GM23338 (cell line): ENCODE results near the gene RNF213. TPM values are rescaled to one million over a fixed set of nuclear protein-coding genes. Genes with fewer than 3 reads are reported as not detected.

Experiments
- ATAC-seq: fragments of 200-7000 bp; cut with Tn5 transposase; 3 replicates; pipeline ENCODE4 v1.9.1; 2020
- DNase-seq: peaks from one replicate; pipeline ENCODE4 v3.0.0-alpha.2; 2015; ENCODE audit warnings: low spot score
- H2AFZ ChIP-seq: fragments of 200-600 bp; sonication (generic); 2 replicates; pipeline ENCODE4 v1.8.0; 2016; ENCODE audit warnings: antibody characterized with exemption, mild to moderate bottlenecking, moderate library complexity
- H3F3A ChIP-seq: fragments of 200-600 bp; sonication (generic); replicated peaks from 2 replicates; pipeline ENCODE4 v1.8.0; 2017; ENCODE audit warnings: antibody characterized with exemption, mixed run types, low read depth
- H3K27ac ChIP-seq: fragments of 200-600 bp; sonication (generic); 2 replicates; pipeline ENCODE4 v1.6.1; 2016; ENCODE audit warnings: low read depth
- H3K27me3 ChIP-seq: fragments of 200-600 bp; sonication (generic); 2 replicates; pipeline ENCODE4 v1.8.0; 2016; ENCODE audit warnings: mild to moderate bottlenecking, mixed run types, moderate library complexity; ENCODE audit not compliant: insufficient read depth
- H3K36me3 ChIP-seq: fragments of 200-600 bp; sonication (generic); 2 replicates; pipeline ENCODE4 v1.8.0; 2016; ENCODE audit warnings: mild to moderate bottlenecking; ENCODE audit not compliant: insufficient read depth
- H3K4me1 ChIP-seq: fragments of 200-600 bp; sonication (generic); 2 replicates; pipeline ENCODE4 v1.8.0; 2016; ENCODE audit warnings: mild to moderate bottlenecking, moderate library complexity; ENCODE audit not compliant: insufficient read depth
- H3K4me2 ChIP-seq: fragments of 200-600 bp; sonication (generic); 2 replicates; pipeline ENCODE4 v1.7.1; 2017; ENCODE audit warnings: mixed run types
- H3K4me3 ChIP-seq: fragments of 200-600 bp; sonication (generic); 2 replicates; pipeline ENCODE4 v1.6.1; 2016; ENCODE audit warnings: mixed run types
- H3K79me2 ChIP-seq: fragments of 200-600 bp; sonication (generic); replicated peaks from 2 replicates; pipeline ENCODE4 v1.8.0; 2017; ENCODE audit warnings: mild to moderate bottlenecking; ENCODE audit not compliant: insufficient read depth
- H3K9me2 ChIP-seq: fragments of 200-600 bp; sonication (generic); 2 replicates; pipeline ENCODE4 v1.8.0; 2017; ENCODE audit not compliant: insufficient read depth
- H4K20me1 ChIP-seq: fragments of 200-600 bp; sonication (generic); replicated peaks from 2 replicates; pipeline ENCODE4 v1.8.0; 2017; ENCODE audit warnings: mild to moderate bottlenecking; ENCODE audit not compliant: insufficient read depth
- H3K27ac Mint-ChIP-seq: 2 replicates; pipeline ENCODE4 v1.8.0; 2020; ENCODE audit warnings: inconsistent platforms, mild to moderate bottlenecking, moderate library complexity, mixed read lengths
- H3K27me3 Mint-ChIP-seq: 3 replicates; pipeline ENCODE4 v1.8.0; 2022; ENCODE audit warnings: low read depth, mild to moderate bottlenecking, moderate library complexity, mixed read lengths, inconsistent platforms; ENCODE audit not compliant: insufficient read depth, poor library complexity
- H3K36me3 Mint-ChIP-seq: 3 replicates; pipeline ENCODE4 v1.8.0; 2021; ENCODE audit warnings: low read depth, mild to moderate bottlenecking, inconsistent platforms, moderate library complexity, mixed read lengths
- H3K4me1 Mint-ChIP-seq: 3 replicates; pipeline ENCODE4 v1.8.0; 2020; ENCODE audit warnings: mild to moderate bottlenecking, inconsistent platforms, mixed read lengths
- H3K4me3 Mint-ChIP-seq: 3 replicates; pipeline ENCODE4 v1.8.0; 2021; ENCODE audit warnings: moderate library complexity, mild to moderate bottlenecking, inconsistent platforms, mixed read lengths
- H3K9me3 Mint-ChIP-seq: 3 replicates; pipeline ENCODE4 v1.8.0; 2020; ENCODE audit warnings: moderate library complexity, mild to moderate bottlenecking, inconsistent platforms, mixed read lengths
- CREB1 ChIP-seq: fragments of 250-450 bp; sonication (Bioruptor Pico); IDR thresholded peaks from 2 replicates; pipeline ENCODE4 v1.5.0; 2020; ENCODE audit warnings: low read depth, mild to moderate bottlenecking, moderate library complexity
- EZH2 ChIP-seq: fragments of 200-600 bp; sonication (generic); IDR thresholded peaks from one replicate; pipeline ENCODE4 v1.8.0; 2017; ENCODE audit warnings: antibody characterized with exemption, mild to moderate bottlenecking, low read depth; ENCODE audit not compliant: unreplicated experiment
- EZH2phosphoT487 ChIP-seq: fragments of 200-600 bp; sonication (generic); IDR thresholded peaks from one replicate; pipeline ENCODE4 v1.8.1; 2018; ENCODE audit warnings: antibody characterized with exemption; ENCODE audit not compliant: unreplicated experiment
- JUNB ChIP-seq: IDR thresholded peaks from one replicate; pipeline ENCODE4 v1.6.1; 2016; ENCODE audit warnings: antibody characterized with exemption; ENCODE audit not compliant: unreplicated experiment
- NANOG ChIP-seq: IDR thresholded peaks from 2 replicates; pipeline ENCODE4 v1.6.1; 2016; ENCODE audit warnings: antibody characterized with exemption, borderline replicate concordance
- POLR2AphosphoS5 ChIP-seq: IDR thresholded peaks from 2 replicates; pipeline ENCODE4 v1.6.1; 2016; ENCODE audit warnings: antibody characterized with exemption, low read depth
- STAT1 ChIP-seq: IDR thresholded peaks from one replicate; pipeline ENCODE4 v1.6.1; 2016; ENCODE audit warnings: antibody characterized with exemption; ENCODE audit not compliant: unreplicated experiment
- ZNF114 ChIP-seq: fragments of 250-450 bp; sonication (Bioruptor Pico); IDR thresholded peaks from 2 replicates; pipeline ENCODE4 v1.5.0; 2020; ENCODE audit warnings: mild to moderate bottlenecking, moderate library complexity
- ZNF331 ChIP-seq: fragments of 250-450 bp; sonication (Bioruptor Pico); IDR thresholded peaks from 2 replicates; pipeline ENCODE4 v1.5.0; 2020; ENCODE audit warnings: low read depth, mild to moderate bottlenecking, moderate library complexity
- ZNF462 ChIP-seq: fragments of 250-450 bp; sonication (Bioruptor Pico); IDR thresholded peaks from 2 replicates; pipeline ENCODE4 v1.5.0; 2020; ENCODE audit warnings: mild to moderate bottlenecking, moderate library complexity
- polyA plus RNA-seq: library from polyadenylated mRNA; unstranded; fragments of >200 nt; fragmentation: Nextera tagmentation; extraction: Ambion mirVana; gene quantifications from 2 replicates; pipeline ENCODE4 v1.2.1, GENCODE V29; 2016
- total RNA-seq: library from RNA; depleted of rRNA; stranded (reverse); fragments of >200 nt; shearing (Covaris generic); gene quantifications from 2 replicates; pipeline ENCODE4 v1.2.3, GENCODE V29; 2014
- TF ChIP-seq, protein P1 (sequence below), 2 experiments: fragments of 200-600 bp in 1 of 2; sonication (generic) in 1 of 2; conservative IDR thresholded peaks; 2 replicates each; pipeline versions ENCODE4 v1.5.1 to v1.6.1; 2016 to 2017; ENCODE audit warnings: antibody characterized with exemption in 2 of 2, low read depth in 2 of 2, mild to moderate bottlenecking in 2 of 2, moderate library complexity in 1 of 2
- TF ChIP-seq, protein P2 (sequence below): IDR thresholded peaks from one replicate; pipeline ENCODE4 v1.6.1; 2018; ENCODE audit warnings: antibody characterized with exemption; ENCODE audit not compliant: unreplicated experiment
- TF ChIP-seq, protein P3 (sequence below): IDR thresholded peaks from 2 replicates; pipeline ENCODE4 v1.6.1; 2016; ENCODE audit warnings: antibody characterized with exemption

Gene RNF213
- total and polyA plus RNA-seq, 2 experiments from 2014 or later, result 21.2 to 67.2 TPM

GRCh38 chr17:80319999-80320344 lies 59.3 kb downstream of the RNF213 start:
- H3K27me3 Mint-ChIP-seq, result peaks cover 3% of the 10 kb centered on the region
- H3F3A ChIP-seq, result no peaks in the 10 kb centered on the region
- peaks cover 5% of the 10 kb centered on the region; the same call in 1 of the 2 replicates for H3K36me3 ChIP-seq

More at GRCh38 chr17:80319999-80320344, 59.3 kb downstream of the RNF213 start:
- Histone ChIP-seq H3K27me3 (no peaks in the 10 kb centered on the region), H3K4me3 (no peak overlapping the region), H3K79me2 (no peaks in the 10 kb centered on the region), H4K20me1 (0 out of 2 replicates have a peak, but pooled peaks cover 3% of the 10 kb centered on the region), H3K4me1 (no peaks in the 10 kb centered on the region), H3K9me2 (no peaks in the 10 kb centered on the region), H3K4me2 (no peak overlapping the region), H3K27ac (no peak overlapping the region), H2AFZ (no peak overlapping the region)
- TF ChIP-seq, protein P1, sequence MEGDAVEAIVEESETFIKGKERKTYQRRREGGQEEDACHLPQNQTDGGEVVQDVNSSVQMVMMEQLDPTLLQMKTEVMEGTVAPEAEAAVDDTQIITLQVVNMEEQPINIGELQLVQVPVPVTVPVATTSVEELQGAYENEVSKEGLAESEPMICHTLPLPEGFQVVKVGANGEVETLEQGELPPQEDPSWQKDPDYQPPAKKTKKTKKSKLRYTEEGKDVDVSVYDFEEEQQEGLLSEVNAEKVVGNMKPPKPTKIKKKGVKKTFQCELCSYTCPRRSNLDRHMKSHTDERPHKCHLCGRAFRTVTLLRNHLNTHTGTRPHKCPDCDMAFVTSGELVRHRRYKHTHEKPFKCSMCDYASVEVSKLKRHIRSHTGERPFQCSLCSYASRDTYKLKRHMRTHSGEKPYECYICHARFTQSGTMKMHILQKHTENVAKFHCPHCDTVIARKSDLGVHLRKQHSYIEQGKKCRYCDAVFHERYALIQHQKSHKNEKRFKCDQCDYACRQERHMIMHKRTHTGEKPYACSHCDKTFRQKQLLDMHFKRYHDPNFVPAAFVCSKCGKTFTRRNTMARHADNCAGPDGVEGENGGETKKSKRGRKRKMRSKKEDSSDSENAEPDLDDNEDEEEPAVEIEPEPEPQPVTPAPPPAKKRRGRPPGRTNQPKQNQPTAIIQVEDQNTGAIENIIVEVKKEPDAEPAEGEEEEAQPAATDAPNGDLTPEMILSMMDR (conservative IDR thresholded peaks at IDR 0.05; ENCODE audit: low read depth in 2 of 2), result no peak
- TF ChIP-seq STAT1 (no peak), JUNB (no peak), ZNF114 (CRISPR knock-in tag) (no peak), ZNF331 (CRISPR knock-in tag) (no peak), ZNF462 (CRISPR knock-in tag) (no peak), EZH2phosphoT487 (no peak), CREB1 (CRISPR knock-in tag) (no peak), EZH2 (no peak), POLR2AphosphoS5 (no peak), NANOG (no peak)
- TF ChIP-seq, protein P2, sequence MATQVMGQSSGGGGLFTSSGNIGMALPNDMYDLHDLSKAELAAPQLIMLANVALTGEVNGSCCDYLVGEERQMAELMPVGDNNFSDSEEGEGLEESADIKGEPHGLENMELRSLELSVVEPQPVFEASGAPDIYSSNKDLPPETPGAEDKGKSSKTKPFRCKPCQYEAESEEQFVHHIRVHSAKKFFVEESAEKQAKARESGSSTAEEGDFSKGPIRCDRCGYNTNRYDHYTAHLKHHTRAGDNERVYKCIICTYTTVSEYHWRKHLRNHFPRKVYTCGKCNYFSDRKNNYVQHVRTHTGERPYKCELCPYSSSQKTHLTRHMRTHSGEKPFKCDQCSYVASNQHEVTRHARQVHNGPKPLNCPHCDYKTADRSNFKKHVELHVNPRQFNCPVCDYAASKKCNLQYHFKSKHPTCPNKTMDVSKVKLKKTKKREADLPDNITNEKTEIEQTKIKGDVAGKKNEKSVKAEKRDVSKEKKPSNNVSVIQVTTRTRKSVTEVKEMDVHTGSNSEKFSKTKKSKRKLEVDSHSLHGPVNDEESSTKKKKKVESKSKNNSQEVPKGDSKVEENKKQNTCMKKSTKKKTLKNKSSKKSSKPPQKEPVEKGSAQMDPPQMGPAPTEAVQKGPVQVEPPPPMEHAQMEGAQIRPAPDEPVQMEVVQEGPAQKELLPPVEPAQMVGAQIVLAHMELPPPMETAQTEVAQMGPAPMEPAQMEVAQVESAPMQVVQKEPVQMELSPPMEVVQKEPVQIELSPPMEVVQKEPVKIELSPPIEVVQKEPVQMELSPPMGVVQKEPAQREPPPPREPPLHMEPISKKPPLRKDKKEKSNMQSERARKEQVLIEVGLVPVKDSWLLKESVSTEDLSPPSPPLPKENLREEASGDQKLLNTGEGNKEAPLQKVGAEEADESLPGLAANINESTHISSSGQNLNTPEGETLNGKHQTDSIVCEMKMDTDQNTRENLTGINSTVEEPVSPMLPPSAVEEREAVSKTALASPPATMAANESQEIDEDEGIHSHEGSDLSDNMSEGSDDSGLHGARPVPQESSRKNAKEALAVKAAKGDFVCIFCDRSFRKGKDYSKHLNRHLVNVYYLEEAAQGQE, result no peak
- TF ChIP-seq, protein P3, sequence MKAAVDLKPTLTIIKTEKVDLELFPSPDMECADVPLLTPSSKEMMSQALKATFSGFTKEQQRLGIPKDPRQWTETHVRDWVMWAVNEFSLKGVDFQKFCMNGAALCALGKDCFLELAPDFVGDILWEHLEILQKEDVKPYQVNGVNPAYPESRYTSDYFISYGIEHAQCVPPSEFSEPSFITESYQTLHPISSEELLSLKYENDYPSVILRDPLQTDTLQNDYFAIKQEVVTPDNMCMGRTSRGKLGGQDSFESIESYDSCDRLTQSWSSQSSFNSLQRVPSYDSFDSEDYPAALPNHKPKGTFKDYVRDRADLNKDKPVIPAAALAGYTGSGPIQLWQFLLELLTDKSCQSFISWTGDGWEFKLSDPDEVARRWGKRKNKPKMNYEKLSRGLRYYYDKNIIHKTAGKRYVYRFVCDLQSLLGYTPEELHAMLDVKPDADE, result no peak
- no peaks in the 10 kb centered on the region; the same call in 2 of the 3 replicates for H3K4me1 Mint-ChIP-seq
- ATAC-seq (no peak), DNase-seq (no peak)
- no peak overlapping the region for H3K4me3 Mint-ChIP-seq
- H3K36me3 Mint-ChIP-seq, result peaks cover 77% of the 10 kb centered on the region
- no peak overlapping the region for H3K27ac Mint-ChIP-seq
- peaks cover 13% of the 10 kb centered on the region; the same call in 2 of the 3 replicates for H3K9me3 Mint-ChIP-seq
